H54 (cell line): Measurements from ENCODE around the gene RIN3.

ENCODE experiments used
- DNase-seq: peaks from one replicate; pipeline ENCODE4 v3.0.0; 2011; ENCODE audit warnings: low spot score, mixed read lengths; ENCODE audit not compliant: insufficient read length
- FAIRE-seq: peaks from 3 replicates; lab custom pipeline; 2011; peaks lifted over from hg19 to GRCh38; lab: Jason Lieb, UNC
- POLR2A ChIP-seq: IDR thresholded peaks from 2 replicates; pipeline ENCODE4 v1.6.1; 2011; ENCODE audit warnings: low read depth, mild to moderate bottlenecking, low read length

The RIN3 gene

DNA sequence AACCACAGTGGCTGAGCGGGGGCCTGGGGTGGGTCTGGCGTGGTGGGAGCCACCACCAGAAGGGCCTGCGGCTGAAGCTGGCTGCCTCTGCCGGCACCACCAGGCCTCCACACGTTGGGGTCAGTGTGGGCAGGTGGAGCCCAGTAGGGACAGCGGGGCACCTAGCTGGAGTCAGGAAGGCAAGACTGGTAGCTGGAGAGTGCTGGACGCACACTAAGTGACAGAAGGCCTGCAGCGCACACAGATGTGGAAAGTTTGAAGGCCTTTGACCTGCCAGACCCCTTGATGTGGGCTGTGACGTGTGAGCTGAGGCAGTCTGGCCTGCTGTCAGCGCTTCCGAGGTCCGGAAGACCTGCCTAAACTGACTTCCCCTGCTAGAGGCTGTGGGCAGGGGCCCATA lies 26.3 kb downstream of the RIN3 start:
- TF ChIP-seq POLR2A: no peak

DNA sequence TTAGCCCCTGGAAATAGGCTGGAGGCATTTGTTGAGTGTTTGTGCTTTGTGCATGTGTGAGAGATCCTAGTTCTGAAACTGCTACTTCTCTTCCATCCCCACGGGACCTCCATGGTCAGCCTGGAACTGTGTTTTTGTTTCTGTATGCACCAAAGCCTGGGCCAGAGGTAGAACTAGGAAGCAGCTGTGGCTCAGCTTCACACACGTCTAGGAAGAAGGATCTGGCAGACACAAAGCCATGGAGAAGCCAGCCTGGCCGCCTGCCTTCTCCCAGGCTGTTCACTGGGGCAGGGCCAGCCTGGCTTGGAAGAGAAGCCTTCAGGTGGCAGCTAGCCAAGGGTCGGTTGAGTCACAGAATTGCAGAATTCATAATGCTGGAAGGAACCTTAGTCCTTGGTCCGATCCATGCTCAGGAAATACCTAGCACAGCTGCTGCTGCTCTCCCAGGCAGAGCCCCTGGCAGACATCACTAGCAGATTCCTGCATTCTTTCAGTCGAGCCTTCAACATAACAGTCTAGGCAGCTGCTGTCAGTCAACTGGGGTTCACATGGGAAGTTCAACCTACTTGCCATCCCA lies 27.0 kb downstream of the RIN3 start:
- DNase-seq (peak; percentile 75), FAIRE-seq (peak; percentile 100)
- no peak for TF ChIP-seq POLR2A

More for the DNA sequence above, 26.3 kb downstream of the RIN3 start:
- no peak for FAIRE-seq
- no peak for DNase-seq

DNA sequence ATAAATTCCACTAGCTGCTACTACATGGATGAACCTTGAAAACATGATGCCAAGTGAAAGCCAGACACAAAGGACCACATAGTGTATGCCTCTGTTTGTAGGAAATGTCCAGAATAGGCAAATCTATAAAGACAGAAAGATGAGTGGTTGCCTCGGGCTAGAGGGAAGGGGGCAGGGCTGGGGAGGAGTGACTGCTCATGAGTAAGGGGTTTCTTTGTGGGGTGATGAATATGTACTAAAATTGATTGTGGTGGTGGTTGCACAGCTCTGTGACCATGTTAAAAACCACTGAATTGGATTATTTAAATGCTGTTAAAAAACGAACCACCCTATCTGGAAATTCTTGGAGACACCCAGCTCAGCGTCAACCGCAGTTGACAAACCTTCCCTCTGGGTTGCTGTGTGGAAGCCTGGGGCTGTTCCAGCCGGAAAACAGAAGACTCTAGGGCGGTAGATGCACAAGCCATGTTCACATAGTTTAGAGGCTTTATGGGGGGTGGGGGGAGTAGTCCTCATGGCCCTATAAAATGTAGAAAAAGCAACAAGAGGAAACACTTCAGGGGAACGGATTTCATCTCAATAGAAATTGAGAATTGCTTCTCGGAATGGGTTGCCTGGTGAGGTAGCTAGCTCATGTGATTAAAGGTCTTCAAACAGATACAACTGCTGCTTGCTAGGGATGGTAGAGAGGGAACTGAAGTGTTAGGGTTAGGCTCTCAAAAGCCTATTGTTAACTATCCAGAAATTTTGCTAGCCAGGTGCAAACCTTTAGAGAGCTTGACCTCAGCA lies 29.4 kb downstream of the RIN3 start:
- DNase-seq (no peak), FAIRE-seq (no peak)
- no peak for TF ChIP-seq POLR2A

DNA sequence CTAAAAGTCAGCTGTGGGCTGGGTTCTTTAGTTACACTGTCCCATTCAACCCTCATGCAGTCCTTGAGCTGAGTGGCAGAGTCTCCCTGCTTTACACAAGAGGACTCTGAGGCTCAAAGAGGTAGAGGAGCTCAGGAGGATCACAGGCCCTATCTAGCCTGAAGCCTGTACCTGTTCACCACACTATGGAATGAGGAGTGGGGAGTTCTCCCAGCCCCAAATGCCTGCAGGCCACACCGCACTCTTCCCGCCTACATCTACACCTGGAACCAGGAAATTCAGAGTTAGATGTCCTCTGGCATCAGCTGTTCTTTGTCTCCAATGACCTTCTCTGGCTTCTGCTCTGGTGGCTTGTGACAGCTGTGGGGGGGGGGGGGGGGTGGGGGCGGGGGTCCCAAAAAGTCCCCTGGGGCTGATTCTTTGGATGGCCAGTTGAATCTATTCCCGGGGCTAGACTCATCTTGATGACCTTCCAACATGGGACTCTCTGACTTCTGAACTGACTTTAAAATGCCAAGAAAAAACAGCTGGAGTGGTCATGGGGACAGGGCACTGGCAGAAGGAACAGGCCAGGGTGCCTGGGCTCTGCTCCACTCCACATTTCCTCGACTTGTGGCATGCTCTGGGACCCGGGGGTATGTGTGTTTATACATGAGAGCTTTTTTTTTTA lies 30.6 kb downstream of the RIN3 start:
- no peak for FAIRE-seq
- DNase-seq: no peak
- TF ChIP-seq POLR2A: no peak

DNA sequence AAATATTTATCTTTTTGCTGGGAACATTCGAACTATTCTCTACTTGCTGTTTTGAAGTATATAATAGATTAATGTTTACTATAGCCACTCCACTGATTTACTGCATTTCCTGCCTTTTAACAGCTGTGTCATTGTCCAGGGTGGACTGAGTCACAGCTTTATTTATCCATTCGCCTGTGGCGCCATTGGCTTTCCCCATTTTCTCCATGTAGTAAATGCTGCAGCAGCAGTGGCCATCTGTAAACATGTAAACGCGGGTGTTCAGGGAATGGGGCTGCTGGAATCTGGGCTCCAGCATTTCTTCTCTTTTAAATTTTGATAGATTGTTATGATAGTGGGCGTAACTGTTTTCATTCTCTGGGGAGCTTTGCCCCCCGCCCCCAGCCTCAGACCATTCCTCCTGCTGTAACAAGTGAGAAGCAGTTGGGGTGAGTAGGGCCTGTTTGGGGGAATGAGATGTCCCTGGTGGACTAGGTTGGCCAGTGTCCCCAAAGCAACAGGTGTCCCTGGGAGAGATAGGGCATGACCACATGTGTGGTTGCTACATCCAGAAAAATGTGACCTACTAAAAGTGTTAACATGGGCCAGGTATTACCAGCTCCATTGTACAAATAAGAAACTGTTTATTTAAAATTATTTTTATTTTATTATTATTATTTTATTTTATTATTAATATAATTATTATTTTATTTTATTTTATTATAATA lies 32.9 kb downstream of the RIN3 start:
- DNase-seq: peak; percentile 28
- peak; percentile 97 for FAIRE-seq
- TF ChIP-seq POLR2A: no peak

DNA sequence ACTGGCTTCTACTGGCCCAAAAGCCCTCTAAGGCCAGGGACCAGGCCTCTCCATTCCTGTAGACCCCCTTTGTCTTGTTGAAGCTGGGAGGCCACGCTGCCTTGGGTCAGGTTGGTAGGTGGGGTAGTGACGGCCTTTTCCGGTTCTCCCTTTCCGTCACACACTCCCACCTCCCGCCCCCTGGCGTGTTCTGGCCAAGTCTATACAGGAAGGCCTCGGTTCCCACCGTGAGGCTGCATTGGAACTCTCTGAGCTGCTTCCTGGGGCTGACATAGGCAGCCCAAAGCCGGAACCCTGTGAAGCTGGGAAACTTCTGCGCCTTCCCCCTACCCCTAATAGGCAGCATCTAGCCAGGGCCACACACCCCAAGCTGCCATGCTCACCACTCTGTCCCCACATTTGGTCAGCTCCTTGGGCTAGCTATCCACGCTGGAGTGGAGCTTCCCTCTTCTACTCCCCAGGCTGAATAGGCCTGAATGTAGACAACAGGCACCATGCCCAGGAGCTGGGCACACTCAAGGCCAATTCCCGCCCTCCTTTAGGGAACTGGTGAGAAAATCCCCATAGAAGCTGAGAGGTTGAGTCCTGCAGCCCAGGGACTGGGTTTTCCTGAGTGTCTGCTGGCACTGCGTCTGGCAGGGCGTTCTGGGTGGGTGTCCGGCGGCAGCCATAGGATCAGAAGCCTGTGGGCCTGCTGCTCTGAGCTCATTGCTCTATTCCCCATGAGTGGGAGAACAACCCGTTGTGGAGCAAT lies 35.7 kb downstream of the RIN3 start:
- no peak for FAIRE-seq
- no peak for TF ChIP-seq POLR2A
- DNase-seq: no peak

DNA sequence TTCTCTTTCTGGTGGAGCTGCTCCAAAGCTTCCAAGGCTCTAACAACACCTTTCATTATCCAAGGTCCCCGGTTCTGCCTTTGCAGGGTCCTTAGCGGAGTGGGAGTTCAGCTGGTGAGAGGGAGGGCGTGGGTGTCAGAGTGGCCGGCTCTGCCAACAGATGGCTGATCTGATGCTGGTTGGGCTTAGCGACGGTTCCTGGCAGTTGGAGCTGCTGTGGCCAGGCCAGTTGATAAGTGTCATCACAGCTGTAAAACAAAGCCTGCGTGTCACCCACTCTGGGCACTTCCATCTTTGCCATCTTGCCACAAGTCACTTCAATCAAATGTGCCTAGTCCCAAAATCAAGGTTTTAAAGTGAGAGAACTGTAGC lies 36.3 kb downstream of the RIN3 start:
- no peak for DNase-seq
- no peak for TF ChIP-seq POLR2A
- FAIRE-seq: no peak

DNA sequence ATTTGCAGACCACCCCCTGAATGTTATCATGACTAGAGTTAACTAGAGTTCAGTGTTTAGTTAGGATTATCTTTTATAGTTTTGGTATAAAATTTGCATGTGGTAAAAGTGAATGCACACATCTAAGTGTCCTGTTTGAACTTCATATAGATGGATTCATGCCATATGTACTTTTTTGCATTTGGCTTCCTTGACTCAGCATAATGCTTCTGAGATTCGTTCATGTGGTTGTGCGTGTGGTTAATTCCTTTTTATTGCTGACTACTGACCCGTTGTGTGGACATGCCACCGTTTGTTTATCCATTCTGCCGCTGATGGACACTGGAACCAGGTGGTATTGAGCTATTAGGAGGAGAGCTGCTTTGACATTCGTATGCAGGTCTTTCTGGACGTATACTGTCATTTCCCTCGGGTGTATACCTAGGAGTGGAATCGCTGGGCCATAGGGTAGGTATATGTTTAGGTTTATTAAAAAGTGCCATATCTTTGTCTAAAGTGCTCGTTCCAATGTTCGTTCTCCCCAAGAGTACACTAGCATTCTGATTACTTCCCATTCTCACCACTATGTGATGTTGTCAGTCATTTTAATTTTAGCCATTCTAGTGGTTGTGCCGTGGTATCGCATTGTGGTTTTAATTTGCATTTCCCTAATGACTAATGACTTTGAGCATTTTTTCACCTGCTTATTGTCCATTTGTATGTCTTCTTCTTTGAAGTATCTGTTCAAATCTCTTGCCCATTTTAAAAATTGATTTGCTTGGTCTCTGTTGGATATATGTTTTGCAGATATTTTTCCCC lies 37.7 kb downstream of the RIN3 start:
- FAIRE-seq (no peak), DNase-seq (no peak)
- TF ChIP-seq POLR2A: no peak

DNA sequence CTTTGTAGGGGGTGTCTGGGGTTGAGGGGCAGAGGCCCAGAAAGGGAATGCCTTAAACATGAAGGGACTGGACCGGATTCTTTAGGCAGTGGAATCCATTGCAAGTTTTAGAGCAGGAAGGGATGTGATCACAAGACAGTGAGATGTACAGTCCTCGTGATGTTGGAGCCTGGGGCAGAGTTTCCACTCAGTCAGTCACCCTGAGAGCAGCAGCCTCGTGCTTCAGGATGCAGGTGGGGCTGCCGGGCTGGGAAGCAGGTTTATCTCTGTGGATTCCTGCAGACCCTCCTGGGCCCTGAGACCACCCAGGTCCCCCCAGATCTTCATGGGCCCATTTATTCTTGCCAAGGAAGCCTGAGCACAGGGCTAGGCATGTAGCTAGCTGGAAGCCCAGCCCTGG lies 38.5 kb downstream of the RIN3 start:
- DNase-seq (no peak), FAIRE-seq (no peak)
- no peak for TF ChIP-seq POLR2A

DNA sequence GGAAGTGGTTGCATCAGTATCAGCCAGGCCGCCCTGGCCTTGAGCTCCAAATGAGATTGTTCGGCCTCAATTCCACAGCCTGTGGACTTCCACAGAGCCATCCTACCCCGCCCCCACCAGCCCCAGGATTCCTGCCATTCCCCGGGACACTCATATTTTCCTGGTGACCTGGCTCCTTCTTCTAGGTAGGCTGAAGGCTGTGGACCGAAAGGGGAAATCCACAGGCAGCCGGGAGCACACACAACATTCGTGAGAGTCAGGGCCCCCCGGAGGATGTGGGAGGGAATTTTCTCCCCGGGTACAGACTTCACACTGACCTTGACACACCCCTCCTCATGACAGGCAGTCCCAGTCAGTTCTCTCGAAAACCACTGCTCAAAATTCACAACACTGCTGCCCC lies 39.9 kb downstream of the RIN3 start:
- DNase-seq: peak; percentile 23
- peak; percentile 74 for FAIRE-seq
- no peak for TF ChIP-seq POLR2A

DNA sequence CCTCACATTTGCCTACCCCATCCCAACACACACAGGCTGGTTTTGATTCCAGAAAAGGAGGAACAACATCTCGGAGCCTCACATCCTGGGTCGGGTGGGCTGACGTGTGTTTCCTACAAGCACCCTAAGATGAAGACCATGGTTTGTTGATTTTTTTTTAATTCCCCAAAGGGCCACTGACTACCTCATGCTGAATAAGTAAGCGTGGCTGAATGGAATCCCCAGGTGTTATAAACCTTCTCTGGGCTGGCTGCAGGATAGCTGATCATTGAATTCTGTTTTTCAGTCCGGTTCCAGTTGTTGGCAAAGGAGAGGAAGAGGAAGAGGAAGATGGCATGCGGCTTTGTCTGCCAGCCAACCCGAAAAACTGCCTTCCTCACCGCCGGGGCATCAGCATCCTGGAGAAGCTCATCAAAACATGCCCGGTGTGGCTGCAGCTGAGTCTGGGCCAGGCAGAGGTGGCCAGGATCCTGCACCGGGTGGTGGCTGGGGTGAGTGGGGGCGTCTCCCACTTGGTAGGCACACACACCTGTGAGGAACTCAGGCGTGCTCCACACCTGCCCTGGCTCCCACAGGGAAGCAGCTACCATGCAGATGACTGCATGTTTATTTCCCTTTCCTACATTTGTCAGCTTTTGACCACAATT lies 42.0 kb downstream of the RIN3 start:
- FAIRE-seq (no peak), DNase-seq (no peak)
- no peak for TF ChIP-seq POLR2A

DNA sequence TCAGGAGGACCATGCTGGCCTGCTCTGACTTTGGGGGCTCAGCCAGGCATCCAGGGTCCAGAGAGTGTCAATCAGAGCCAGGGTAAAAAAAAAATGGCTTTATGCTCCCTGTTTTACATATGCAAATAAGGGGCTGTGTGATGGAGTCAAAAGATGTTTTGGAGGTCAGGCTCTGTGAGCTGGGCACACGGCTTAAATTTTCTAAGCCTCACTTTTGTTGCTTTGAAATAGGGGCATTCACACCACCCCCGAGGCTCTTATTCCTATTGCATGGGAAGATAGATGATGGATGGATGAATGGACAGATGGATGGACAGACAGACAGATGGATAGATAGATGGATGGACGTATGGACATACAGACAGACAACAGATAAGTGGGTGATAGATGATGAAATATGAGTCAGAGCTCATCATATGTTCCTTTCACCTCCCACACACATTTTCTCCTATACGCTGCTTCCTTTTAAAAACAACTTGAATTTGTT lies 42.7 kb downstream of the RIN3 start:
- TF ChIP-seq POLR2A: no peak
- DNase-seq (no peak), FAIRE-seq (no peak)
